ENCODE measurements around the gene KDM3A. TPM values are rescaled to one million over a fixed set of nuclear protein-coding genes. Genes with fewer than 3 reads are reported as not detected.

Gene KDM3A
- total RNA-seq, 1 experiment from 2014 or later, result 48.4 TPM

DNA sequence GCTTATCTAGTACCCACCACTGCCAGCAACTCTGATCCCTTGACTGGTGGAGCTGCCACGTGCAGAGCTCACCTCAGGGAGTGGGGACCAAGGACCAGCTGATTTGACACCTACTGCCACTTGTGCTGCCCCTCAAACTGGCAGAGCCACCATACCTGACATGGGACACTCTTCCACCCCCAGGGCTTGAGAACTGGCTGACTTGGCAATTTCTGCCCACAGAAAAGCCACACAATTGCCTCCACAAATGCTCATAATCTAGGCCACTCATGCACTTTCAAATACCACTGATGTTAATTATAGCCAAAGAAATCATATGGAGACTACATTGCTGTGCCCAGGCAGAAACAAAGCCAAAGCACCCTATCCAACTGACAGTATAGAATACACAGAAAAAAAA, 11.8 kb upstream of the KDM3A start:
- no peak overlapping the region for H3K27ac ChIP-seq (ENCODE audit: low read length)
- ChIA-PET POLR2A (no interaction called here), CTCF (no interaction called here)
- in situ Hi-C loops (cut with HindIII; ENCODE audit: low pct_unique_long_range_greater_than_20kb, low sequenced_read_pairs) (no loop called here), intact Hi-C loops (cut with micrococcal nuclease; ENCODE audit: unreplicated experiment) (no loop called here)
- H3K27me3 ChIP-seq (ENCODE audit: control insufficient read depth, insufficient read depth, low read length), result peaks cover 18% of the 10 kb centered on the region
- H3K4me3 ChIP-seq (ENCODE audit: low read depth in 2 of 2, low read length in 2 of 2), result no peak overlapping the region
- H3K4me1 ChIP-seq (ENCODE audit: control insufficient read depth, insufficient read depth, low read length), result no peaks in the 10 kb centered on the region
- peaks cover 4% of the 10 kb centered on the region; the same call in 1 of the 2 replicates for H3K9me3 ChIP-seq (ENCODE audit: control insufficient read depth, insufficient read depth, low read depth, low read length)
- TF ChIP-seq, protein P1, sequence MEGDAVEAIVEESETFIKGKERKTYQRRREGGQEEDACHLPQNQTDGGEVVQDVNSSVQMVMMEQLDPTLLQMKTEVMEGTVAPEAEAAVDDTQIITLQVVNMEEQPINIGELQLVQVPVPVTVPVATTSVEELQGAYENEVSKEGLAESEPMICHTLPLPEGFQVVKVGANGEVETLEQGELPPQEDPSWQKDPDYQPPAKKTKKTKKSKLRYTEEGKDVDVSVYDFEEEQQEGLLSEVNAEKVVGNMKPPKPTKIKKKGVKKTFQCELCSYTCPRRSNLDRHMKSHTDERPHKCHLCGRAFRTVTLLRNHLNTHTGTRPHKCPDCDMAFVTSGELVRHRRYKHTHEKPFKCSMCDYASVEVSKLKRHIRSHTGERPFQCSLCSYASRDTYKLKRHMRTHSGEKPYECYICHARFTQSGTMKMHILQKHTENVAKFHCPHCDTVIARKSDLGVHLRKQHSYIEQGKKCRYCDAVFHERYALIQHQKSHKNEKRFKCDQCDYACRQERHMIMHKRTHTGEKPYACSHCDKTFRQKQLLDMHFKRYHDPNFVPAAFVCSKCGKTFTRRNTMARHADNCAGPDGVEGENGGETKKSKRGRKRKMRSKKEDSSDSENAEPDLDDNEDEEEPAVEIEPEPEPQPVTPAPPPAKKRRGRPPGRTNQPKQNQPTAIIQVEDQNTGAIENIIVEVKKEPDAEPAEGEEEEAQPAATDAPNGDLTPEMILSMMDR (IDR thresholded peaks at IDR 0.05), result no peak
- TF ChIP-seq, protein P2, sequence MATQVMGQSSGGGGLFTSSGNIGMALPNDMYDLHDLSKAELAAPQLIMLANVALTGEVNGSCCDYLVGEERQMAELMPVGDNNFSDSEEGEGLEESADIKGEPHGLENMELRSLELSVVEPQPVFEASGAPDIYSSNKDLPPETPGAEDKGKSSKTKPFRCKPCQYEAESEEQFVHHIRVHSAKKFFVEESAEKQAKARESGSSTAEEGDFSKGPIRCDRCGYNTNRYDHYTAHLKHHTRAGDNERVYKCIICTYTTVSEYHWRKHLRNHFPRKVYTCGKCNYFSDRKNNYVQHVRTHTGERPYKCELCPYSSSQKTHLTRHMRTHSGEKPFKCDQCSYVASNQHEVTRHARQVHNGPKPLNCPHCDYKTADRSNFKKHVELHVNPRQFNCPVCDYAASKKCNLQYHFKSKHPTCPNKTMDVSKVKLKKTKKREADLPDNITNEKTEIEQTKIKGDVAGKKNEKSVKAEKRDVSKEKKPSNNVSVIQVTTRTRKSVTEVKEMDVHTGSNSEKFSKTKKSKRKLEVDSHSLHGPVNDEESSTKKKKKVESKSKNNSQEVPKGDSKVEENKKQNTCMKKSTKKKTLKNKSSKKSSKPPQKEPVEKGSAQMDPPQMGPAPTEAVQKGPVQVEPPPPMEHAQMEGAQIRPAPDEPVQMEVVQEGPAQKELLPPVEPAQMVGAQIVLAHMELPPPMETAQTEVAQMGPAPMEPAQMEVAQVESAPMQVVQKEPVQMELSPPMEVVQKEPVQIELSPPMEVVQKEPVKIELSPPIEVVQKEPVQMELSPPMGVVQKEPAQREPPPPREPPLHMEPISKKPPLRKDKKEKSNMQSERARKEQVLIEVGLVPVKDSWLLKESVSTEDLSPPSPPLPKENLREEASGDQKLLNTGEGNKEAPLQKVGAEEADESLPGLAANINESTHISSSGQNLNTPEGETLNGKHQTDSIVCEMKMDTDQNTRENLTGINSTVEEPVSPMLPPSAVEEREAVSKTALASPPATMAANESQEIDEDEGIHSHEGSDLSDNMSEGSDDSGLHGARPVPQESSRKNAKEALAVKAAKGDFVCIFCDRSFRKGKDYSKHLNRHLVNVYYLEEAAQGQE (IDR thresholded peaks at IDR 0.05; ENCODE audit: insufficient read depth in 1 of 2, low read depth in 2 of 2, low read length in 1 of 2), result no peak
- no peak for TF ChIP-seq TCF7L2 (IDR thresholded peaks at IDR 0.05; ENCODE audit: low read depth, low read length)
- no peak for TF ChIP-seq SIN3A (IDR thresholded peaks at IDR 0.05; ENCODE audit: borderline replicate concordance, insufficient read depth, low read depth, low read length)
- TF ChIP-seq POLR2AphosphoS5 (IDR thresholded peaks at IDR 0.05; ENCODE audit: low read depth, low read length), result no peak
- no peak for DNase-seq (ENCODE audit: low read depth, low spot score)
- H3K36me3 ChIP-seq (ENCODE audit: control insufficient read depth, insufficient read depth, low read length), result no peaks in the 10 kb centered on the region
- BruUV-seq (replicated peaks), result no TSS peak
- ATAC-seq, result no peak

DNA sequence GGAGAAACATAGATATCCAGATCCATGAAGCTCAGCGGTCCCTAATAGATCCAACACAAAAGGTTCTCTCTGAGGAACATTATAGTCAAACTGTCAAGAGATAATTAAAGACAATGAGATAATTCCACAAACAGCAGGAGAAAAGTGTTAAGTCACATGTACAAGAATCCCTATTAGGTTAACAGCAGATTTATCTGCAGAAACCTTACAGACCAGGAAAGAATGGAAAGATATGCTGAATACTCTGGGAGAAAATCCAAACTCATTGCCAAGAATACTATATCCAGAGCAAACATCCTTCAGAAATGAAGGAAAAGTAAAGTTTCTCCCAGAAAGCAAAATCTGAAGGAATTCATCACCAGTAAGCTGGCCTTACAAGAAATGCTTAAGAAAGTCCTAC, 10.8 kb upstream of the KDM3A start:
- in situ Hi-C loops (cut with HindIII; ENCODE audit: low pct_unique_long_range_greater_than_20kb, low sequenced_read_pairs) (no loop called here), intact Hi-C loops (cut with micrococcal nuclease; ENCODE audit: unreplicated experiment) (no loop called here)
- POLR2A ChIA-PET, result no interaction called here
- Histone ChIP-seq H3K36me3 (ENCODE audit: control insufficient read depth, insufficient read depth, low read length) (no peaks in the 10 kb centered on the region), H3K4me3 (ENCODE audit: low read depth in 2 of 2, low read length in 2 of 2) (no peak overlapping the region), H3K27me3 (ENCODE audit: control insufficient read depth, insufficient read depth, low read length) (peaks cover 10% of the 10 kb centered on the region), H3K27ac (ENCODE audit: low read length) (no peak overlapping the region), H3K4me1 (ENCODE audit: control insufficient read depth, insufficient read depth, low read length) (no peaks in the 10 kb centered on the region), H3K9me3 (ENCODE audit: control insufficient read depth, insufficient read depth, low read depth, low read length) (peaks cover 4% of the 10 kb centered on the region; the same call in 1 of the 2 replicates)
- TF ChIP-seq TCF7L2 (IDR thresholded peaks at IDR 0.05; ENCODE audit: low read depth, low read length) (no peak), POLR2AphosphoS5 (IDR thresholded peaks at IDR 0.05; ENCODE audit: low read depth, low read length) (no peak), SIN3A (IDR thresholded peaks at IDR 0.05; ENCODE audit: borderline replicate concordance, insufficient read depth, low read depth, low read length) (no peak)
- TF ChIP-seq, protein P2 (IDR thresholded peaks at IDR 0.05; ENCODE audit: insufficient read depth in 1 of 2, low read depth in 2 of 2, low read length in 1 of 2), result no peak
- TF ChIP-seq, protein P1 (IDR thresholded peaks at IDR 0.05), result no peak
- no TSS peak for BruUV-seq (replicated peaks)
- DNase-seq (ENCODE audit: low read depth, low spot score) (no peak), ATAC-seq (no peak)
- CTCF ChIA-PET, result interaction anchor here (0.6 kb wide), 1 partner anchor 357 kb away, joined by 7 read pairs; no protein-coding TSS in a partner anchor
